Esophagus muscularis mucosa (tissue), 3 donors: ENCODE measurements around the gene POLR2E.

ENCODE experiments used
- CTCF ChIP-seq, 3 experiments: fragments of 200-600 bp in 2 of 3; fragments of 450-650 bp in 1 of 3; sonication (generic) in 2 of 3; IDR thresholded peaks; one replicate each; pipeline ENCODE4 v1.5.1; 2017 to 2019; ENCODE audit warnings: antibody characterized with exemption in 3 of 3, mild to moderate bottlenecking in 2 of 3, moderate library complexity in 1 of 3
- POLR2A ChIP-seq: fragments of 450-650 bp; IDR thresholded peaks from one replicate; pipeline ENCODE4 v1.6.1; 2017; ENCODE audit warnings: antibody characterized with exemption, moderate library complexity, mild to moderate bottlenecking, low read depth

GRCh38 chr19:1144741-1145140 lies 49.6 kb upstream of the POLR2E start:
- TF ChIP-seq CTCF (IDR thresholded peaks at IDR 0.05) (no peak), POLR2A (no peak)
